ENCODE measurements around the gene ADCYAP1.

- TF ChIP-seq, protein P1, sequence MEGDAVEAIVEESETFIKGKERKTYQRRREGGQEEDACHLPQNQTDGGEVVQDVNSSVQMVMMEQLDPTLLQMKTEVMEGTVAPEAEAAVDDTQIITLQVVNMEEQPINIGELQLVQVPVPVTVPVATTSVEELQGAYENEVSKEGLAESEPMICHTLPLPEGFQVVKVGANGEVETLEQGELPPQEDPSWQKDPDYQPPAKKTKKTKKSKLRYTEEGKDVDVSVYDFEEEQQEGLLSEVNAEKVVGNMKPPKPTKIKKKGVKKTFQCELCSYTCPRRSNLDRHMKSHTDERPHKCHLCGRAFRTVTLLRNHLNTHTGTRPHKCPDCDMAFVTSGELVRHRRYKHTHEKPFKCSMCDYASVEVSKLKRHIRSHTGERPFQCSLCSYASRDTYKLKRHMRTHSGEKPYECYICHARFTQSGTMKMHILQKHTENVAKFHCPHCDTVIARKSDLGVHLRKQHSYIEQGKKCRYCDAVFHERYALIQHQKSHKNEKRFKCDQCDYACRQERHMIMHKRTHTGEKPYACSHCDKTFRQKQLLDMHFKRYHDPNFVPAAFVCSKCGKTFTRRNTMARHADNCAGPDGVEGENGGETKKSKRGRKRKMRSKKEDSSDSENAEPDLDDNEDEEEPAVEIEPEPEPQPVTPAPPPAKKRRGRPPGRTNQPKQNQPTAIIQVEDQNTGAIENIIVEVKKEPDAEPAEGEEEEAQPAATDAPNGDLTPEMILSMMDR (IDR thresholded peaks at IDR 0.05 in 4 of 5, conservative IDR thresholded peaks at IDR 0.05 in 1 of 5), result no peak
- no peak for TF ChIP-seq POLR2A (IDR thresholded peaks at IDR 0.05)
Measured at GRCh38 chr18:907885-908757, 3.5 kb downstream of the ADCYAP1 start.
